Measurements from ENCODE around the gene SSH2.
"Not testable (repeated sequence)": the region's sequence is repeated elsewhere in the genome, so short reads cannot be mapped to it uniquely, and the experiment has no call there.

SSH2 gene

DNA sequence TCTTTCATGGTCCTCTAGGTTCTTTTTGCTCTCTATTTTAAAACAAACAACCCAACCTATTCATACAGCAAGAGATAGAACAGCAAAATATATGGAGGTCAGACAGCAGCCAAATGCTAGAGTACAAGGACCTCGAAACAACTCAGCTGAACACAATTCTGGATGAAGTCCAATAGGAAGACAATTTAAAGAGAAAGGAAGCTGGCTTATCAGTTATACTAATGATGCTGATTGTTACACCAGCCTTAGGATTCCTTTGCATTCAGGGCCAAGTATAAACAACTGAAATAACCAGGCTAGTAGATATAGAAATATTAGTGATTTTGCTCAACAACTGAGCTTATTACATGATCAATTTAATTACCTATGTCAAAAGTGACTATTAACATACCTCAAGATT lies 2.5 kb downstream of the SSH2 start:
- no peak for DNase-seq

DNA sequence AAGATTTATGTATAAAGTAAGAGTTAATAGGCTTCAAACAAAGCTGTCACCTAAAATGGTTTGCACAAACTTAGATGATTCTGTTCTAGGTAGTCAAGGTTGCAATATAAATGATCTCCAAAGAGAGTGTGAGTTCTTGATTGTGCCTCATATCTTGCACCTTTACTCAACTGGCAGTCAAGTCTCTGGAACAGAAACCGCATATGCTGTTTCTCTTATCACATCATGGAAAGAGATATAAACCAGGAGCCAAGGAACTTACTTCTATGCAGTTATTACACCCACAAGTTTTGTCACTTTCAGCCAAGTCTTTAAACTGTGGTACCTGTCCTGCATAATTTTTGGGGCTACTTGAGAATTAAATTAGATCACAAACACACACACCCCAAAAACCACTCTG lies 5.2 kb downstream of the SSH2 start:
- DNase-seq: no peak

DNA sequence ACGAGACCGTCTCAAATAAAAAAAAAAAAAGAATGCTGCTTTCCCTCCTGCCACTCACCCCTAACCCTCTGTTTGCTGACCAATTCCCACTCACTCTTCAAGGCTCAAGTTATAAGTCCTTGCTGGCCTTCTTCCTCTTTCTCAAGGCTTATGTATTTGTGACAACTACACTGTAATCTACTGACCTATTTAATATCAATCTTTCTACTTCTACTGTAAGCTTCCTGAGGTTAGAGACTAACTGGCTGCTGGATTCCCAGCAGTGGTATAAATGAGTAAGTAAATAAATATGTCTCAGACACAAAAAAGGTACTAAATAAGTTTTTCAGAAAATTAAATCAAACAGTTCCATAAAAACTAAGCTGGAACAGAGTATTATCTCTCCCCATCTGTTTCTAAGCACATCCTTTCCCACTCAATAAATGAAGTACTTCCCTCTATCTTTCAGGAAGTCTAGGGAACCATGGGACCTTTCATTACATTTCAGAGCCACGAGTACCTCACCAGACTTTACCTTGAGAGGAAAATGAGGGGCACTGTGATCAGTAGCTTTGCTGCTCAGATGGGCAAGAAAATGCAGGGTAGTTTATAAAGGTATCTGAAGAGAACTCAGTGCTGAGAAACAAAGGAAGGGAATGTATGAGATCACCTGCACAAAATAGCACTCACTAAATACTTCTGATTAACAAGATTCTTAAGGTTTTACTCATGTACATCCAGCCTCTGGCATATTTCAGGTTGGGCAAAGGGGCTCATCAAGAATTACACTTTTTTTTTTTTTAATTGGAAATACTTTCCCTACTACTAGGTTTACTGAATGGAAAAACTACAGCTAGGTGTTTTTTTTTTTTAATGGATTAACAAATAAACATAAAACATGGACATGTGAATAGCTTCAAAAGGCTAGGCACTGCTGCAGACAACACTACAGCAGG lies 10.8 kb downstream of the SSH2 start:
- DNase-seq: no peak

DNA sequence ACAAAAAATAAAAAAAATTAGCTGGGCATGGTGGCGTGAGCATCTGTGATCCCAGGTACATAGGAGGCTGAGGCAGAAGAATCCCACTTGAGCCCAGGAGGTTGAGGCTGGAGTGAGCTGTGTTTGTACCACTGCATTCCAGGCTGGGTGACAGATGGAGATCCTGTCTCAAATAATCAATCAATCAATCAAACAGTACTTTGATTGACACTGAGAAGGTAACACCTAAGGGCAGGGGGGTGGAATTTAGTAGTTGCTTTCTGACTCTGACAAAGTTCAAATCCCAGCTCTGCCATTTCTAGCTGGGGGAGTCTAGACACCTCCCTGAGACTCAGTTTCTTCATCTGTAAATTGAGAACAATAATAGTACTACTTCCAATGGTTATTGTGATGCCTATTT lies 12.0 kb downstream of the SSH2 start:
- no peak for DNase-seq

DNA sequence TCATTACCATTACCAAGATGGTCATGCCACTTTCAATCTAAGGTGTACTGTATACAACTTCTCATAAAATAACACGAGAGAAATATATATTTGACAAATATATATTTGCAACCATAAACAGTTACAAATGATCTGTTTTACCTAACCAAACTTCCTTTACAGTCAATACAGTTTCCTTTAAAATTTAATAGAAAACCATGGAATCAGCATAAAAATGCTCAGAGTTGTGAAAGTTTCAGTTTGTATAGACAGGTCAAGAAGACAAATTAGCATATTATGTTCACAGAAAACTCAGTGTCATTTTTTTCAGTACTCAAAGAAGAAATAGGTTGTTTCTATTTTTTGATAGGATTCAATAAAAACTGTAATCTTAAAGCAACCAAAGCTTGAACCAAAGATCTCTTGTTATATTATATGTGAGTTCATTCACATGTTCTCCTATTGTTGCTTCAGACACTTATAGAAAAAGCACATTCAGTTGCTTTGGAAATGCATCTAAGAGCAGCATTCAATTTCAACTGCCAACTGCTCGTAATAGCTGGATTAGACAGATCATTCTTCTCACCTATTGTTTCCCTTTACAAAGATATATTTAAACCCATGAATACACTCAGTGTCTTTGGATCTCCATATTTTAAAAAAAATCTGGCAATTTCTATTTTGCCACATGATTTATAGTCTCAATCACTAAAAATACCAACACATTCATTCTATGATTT lies 15.1 kb downstream of the SSH2 start:
- no peak for DNase-seq

DNA sequence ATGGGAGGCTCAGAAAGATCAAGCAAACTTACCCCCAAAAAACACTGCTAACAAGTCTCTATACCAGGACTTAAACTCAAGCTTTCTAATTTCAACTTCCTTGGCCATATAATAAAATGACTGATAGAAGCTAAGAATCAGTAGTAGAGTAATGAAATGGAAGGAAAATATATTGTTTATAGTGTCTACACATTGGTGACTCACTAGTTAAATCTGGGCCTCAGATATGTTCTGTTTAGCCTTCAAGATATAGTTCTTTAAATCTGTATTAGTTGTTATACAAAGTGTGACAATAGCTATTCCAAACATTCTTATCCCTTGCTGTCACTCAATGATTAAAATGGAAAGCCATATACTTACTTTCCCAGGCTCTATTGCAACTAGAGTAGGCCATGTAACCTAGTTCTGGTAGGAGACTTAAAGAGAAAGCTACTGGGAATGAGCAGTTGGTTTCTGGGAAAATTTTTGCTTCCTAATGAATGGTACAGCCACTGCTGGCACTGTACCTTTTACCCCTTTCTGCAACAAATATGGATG lies 18.3 kb downstream of the SSH2 start:
- no peak for DNase-seq

DNA sequence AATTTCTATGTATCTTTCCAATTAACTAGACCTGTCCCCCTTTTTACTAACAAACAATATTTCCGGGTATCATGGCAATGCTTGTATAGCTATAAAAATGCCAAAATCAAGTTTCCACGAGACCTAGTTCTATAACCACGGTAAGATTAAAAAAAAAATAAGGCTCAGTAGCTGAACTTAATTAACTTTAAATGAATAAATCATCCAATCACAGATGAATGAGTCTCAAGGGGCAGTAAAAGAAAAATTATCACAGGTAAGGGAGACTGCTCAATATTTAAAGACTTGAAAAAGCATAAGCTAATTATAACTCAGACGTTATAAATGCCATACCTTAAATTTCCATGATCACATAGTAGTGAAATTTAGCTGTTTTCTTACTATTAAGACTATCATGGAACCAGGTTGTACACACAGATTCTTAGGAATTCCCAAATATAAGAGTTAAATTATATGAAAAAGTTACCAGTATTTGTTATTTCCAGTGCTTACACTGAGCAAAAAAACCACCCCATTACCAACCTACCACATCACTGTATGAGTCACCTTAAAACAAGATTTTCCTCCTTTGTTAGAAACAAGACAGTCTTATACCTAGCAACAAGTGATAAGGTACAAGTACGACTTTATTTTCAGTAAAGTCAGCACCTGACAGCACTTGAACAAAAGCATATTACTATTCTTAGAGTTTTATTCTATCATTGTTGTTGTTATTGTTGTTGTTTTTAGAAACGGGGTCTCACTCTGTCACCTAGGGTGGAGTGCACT lies 20.6 kb downstream of the SSH2 start:
- DNase-seq: no peak

DNA sequence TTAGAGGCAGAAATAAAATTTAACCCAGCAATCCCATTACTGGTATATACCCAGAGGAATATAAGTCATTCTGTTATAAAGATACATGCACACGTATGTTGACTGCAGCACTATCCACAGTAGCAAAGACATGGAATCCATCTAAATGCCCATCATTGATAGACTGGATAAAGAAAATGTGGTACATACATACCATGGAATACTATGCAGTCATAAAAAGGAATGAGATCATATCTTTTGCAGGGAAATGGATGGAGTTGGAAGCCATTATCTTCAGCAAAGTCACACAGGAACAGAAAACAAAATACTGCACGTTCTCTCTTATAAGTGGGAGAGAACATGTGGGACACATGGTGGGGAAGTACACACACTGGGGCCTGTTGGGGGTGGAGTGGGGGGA lies 23.1 kb downstream of the SSH2 start:
- no peak for DNase-seq

DNA sequence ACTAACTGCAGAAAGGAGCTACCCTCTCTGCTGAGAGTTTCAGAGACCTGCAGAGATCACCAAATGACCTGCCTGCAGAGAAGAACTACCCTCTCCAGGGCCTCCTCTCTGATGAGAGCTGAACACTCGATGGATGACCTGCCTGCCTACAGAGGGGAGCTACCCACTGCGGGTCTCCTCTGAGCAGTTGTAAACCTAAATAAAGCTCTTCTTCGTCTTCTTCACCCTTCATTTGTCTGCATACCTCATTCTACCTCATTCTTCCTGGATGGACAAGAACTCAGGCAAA lies 24.2 kb downstream of the SSH2 start:
- DNase-seq: no peak

DNA sequence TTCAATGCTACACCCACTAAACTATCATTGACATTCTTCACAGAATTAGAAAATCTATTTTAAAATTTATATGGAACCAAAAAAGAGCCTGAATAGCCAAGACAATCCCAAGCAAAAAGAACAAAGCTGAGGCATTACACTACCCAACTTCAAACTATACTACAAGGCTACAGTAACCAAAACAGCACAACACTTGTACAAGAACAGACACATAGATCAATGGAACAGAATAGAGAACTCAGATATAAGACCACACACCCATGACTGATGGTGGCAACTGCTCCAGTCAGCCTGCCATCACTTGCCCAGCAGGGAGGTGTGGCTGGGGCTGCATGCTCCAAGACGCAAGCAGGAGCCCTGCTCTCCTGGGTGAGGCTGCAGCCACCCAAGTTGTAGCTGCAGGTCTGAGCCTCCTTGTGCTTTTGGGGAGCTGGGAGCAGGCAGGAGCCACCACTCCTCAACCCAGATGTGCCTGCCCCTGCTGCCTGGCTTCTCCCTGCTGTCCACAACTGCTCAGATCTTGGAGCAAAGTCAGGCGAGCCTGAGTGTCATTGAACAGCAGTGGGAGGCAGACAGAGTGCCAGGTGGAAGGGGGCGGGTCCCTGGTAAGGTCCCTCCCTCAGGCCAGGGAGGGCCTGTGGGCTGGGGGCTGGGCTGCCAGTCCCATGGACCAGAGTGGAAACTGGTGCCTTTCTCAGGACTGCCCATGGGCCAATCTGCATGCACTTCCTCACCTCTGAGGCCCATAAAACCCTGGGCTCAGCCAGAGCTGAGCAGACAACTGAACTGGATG lies 24.7 kb downstream of the SSH2 start:
- DNase-seq: no peak

DNA sequence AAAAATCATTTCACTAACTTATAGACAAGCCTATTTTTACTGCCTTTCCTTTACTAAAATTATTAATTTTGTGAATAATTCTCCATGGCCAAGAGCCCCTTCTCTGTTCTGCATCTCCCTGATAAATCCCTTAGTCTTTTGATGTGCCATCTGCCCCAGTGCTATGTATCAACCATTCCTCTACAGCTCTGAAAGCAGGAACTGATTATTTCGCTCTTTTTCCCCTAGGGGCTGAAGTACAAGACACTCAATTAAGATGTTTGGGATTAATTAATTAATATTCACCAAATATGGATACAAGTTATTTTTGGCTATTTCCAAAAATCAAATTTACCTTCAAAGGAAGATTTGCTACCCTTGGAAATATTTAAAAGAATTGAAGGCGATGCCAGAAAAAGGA lies 26.6 kb downstream of the SSH2 start:
- no peak for DNase-seq

DNA sequence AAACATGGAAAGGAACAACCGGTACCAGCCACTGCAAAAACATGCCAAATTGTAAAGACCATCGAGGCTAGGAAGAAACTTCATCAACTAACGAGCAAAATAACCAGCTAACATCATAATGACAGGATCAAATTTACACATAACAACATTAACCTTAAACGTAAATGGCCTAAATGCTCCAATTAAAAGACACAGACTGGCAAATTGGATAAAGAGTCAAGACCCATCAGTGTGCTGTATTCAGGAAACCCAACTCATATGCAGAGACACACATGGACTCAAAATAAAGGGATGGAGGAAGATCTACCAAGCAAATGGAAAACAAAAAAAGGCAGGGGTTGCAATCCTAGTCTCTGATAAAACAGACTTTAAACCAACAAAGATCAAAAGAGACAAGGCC lies 32.9 kb downstream of the SSH2 start:
- not testable (repeated sequence) for DNase-seq

DNA sequence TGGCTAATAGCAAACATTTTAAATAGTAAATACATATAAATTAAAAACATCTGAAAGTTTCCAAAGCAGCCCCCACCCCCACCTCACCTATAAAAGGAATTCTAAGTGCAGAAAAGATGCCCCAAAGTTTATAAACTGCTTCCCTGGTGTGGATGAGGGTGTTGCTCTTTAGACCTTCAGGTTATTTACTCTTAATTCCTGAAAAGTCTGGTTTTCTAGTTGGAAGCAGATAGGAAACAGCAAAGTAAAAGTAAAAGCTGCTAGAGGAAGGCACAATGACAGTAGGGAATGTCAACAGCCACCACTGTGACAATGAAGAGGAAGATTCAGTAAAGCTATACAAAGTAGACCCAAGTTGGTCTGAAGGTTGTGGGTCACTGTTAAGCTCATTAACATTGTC lies 37.8 kb downstream of the SSH2 start:
- DNase-seq: no peak

DNA sequence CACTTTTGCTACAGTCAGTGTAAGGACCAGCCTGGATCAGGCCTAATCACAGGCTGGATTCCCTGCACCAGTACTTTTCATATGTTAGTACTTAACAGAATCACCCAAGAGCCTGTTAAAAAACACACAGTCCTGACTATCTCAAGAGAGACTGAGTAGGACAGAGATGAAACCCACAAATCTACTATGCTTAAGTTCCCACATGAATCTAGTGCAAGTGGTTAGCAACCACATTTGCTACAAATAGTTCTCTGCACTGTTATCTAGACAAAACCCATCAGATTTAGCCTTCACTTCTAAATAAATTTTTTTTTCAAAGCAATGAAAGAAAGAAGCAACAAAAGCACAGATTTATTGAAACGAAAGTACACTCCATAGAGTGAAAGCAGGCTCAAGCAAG lies 38.9 kb downstream of the SSH2 start:
- no peak for DNase-seq

DNA sequence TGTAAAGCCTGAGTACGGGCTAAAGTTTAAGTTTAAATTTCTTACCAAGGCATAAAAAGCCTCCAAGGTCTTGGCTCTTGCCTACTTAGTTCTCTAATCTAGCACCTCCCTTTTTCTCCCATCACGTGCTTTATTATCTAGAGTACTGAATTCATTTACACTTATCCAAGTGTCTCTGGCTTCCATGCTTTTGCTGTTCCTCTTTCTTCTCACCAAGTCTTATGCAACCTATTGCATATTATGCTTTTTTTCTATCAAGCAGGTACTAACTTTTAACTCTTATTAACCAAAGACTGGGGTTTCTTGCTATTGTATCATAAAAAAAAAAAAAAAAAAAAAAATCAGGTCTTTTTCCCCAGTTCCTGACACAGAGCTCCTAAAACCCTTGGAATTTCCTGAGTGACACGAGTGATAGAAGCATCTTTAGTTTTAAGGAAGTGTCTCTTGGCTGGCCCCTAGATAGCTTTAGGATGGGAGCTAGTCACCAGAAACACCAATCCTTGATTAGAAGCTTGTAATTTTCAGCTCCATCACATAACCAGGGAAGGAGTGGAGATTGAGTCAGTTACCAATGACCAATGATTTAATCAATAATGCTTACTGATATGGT lies 44.9 kb downstream of the SSH2 start:
- no peak for DNase-seq

DNA sequence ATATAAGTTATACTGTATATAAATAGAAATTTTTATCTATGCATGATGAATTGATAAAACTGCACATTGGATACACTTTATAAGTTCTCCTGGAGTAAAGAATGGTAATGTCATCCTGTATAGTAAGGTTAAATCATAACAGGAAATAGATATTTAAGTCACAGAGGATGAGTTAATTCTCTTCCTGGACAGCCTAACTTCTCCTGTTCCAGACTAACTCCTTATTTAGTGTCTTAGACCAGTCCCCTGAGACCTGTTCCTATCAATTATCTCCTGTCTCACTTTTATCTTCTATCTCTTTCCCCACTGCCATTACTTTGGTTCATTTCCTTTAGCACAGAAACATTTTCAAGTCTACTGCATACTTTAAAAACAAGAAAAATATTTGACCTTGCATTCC lies 46.5 kb downstream of the SSH2 start:
- no peak for DNase-seq

DNA sequence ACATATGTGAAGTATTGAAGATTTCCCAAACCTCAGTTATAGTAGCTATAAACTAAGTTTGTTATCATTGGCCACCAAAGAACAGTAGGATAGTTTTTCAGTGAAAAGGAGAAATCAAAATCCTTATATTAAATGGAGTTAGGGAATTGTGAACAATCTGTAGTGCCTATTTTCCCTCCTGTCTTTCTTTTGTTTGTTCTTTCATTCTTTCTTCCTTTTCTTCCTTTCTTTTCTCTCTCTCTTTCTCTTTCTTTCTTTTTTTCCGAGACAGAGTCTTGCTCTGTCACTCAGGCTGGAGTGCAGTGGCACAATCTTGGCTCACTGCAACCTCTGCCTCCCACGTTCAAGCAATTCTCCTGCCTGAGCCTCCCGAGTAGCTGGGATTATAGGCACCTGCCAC lies 48.8 kb downstream of the SSH2 start:
- DNase-seq: no peak

DNA sequence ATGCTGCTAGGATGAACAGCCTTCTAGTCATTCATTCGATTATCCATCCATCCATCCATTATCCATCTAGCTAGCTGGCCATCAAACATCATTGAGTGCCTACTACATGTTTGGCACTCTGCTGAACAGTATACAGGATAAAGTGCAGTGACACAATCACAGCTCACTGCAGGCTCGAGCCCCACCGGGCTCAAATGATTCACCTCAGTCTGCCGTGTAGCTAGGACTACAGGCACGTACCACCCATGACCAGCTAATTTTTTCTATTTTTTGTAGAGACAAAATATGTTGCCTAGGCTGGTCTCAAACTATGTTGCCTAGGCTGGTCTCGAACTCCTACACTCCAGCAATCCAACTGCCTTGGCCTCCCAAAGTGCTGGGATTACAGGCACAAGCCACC lies 50.0 kb downstream of the SSH2 start:
- DNase-seq: no peak

DNA sequence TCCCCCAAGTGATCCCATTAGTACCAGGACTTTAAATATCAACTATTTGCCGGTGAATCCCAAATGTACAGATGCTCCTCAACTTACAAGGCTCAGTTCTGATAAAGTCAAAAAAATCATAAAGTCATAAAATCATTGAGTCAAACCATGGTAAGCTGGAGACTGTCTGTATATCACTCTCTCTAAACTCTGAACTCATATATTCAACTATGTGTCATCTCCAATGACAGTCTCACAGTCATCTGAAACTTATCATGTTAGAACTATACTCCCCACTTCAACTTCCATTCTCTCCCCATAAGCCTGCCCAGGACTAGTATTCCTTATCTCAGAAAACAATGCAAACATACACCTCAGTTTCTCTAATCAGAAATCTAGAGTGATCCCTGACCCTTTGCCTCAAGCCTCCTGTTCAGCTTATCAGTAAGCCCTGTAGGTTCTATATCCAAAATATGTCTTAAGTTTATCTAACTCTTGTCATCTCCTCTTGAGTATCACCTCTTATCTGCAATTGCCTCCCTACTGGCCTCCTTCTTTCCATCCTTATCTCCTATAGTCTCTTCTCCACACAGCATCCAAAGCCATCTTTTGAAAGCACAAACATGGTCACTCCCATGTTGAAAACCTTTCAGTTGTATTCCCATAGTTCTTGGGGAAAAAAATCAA lies 55.0 kb downstream of the SSH2 start:
- DNase-seq: no peak

DNA sequence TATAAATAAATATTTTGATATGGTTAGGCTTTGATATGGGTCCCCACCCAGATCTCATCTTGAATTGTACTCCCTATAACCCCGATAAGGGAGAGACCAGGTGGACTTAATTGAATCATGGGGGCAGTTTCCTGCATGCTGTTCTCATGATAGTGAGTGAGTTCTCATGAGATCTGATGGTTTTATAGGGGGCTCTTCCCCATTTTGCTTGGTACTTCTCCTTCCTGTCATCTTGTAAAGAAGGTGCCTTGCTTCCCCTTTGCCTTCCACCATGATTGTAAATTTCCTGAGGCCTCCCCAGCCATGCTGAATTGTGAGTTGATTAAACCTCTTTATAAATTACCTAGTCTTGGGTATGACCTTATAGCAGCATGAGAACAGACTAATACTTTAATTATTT lies 55.7 kb downstream of the SSH2 start:
- not testable (repeated sequence) for DNase-seq

DNA sequence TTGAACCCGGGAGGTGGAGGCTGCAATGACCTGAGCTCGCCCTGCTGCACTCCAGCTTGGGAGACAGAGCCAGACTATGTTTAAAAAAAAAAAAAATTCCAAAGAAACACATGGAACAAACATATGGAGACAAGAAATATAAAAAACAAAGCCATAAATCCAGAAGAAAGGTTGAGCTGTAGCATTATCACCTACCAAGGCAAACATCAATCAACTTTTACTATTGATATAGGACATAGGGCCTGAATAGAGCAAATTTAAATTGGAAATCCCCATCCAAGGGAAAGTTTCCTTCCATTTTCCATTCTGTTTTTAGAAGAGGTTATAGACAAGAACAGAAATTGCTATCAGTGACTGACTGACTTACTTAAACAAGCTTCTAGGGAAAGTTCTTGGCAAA lies 56.6 kb downstream of the SSH2 start:
- no peak for DNase-seq
